GM19395 (cell line): ENCODE results near the gene IFT172.
"Not testable (repeated sequence)": the region's sequence is repeated elsewhere in the genome, so short reads cannot be mapped to it uniquely, and the experiment has no call there.

Experiments used
- ATAC-seq: cut with Tn5 transposase; IDR thresholded peaks from one replicate; pipeline ENCODE4 v1.9.1; 2021; ENCODE audit warnings: mild to moderate bottlenecking, moderate library complexity; ENCODE audit not compliant: unreplicated experiment

The IFT172 gene

GRCh38 chr2:27427863-27428212 lies 61.7 kb downstream of the IFT172 start:
- ATAC-seq: no peak

DNA sequence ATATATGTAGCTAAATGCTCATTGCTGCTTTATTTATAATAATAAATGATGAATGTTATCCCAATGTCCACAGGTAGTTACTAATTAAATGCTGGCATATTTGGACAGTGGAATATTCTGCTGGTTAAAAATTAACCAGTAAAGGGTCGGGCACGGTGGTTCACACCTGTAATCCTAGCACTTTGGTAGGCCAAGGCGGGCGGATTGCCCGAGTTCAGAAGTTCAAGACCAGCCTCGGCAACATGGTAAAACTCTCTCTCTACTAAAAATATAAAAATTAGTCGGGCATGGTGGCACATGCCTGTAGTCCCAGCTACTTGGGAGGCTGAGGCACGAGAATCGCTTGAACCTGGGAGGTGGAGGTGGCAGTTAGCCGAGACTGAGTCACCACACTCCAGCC lies 64.5 kb downstream of the IFT172 start:
- ATAC-seq: not testable (repeated sequence)

GRCh38 chr2:27422958-27423357 lies 66.6 kb downstream of the IFT172 start:
- no peak for ATAC-seq

DNA sequence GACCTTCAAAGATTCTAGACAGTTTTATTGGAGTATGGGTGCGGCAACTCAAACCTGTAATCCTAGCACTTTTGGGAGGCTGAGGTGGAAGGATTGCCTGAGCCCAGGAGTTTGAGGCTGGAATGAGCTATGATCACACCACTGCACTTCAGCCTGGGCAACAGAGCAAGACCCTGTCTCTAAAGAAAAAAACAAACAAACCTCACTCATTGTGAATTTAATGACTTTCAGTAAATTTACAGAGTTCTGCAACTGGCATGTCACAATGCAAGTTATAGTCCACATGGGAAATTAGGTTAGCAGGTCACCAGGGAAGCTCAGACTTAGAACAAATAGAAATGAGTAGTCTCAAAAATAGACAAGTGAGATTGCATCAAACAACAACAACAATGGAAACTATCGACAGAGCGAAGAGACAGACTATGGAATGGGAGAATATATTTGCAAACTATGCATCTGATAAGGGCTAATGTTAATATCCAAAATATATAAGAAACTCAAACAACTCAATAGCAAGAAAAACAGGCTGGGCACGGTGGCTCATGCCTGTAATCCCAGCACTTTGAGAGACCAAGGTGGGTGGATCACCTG lies 67.8 kb downstream of the IFT172 start:
- no peak for ATAC-seq

DNA sequence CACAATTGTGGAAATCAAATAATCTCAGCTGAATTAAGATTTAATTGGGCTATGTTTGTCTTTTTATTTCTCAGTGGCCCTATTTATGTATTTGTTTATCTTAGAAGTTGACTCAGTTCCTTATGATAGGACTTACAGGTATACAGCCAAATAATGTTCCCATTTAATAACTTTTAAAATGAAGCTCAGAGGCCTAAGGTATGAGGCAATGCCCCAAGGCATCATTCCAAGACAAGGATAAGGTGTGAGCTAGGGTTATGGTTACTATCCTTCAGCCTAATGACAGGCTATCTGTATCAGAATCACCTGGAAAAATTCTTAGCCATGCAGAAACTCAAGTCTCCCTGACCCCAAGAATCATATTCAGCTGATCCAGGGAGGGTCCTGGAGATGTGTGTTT lies 68.5 kb downstream of the IFT172 start:
- ATAC-seq: no peak

DNA sequence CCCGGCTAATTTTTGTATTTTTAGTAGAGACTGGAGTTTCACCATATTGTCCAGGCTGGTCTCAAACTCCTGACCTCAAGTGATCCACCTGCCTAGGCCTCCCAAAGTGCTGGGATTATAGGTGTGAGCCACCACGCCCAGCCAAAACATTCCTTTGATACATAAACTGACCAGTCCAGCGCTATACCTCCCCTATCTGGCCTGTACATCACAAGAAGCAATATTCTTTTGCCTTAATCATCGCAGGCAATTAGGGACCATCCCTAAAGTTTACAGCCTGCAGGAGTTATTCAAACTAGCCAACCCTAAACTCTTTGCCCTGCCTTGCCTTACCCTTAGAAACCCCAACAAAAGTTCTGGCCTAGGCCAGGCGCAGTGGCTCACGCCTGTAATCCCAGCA lies 73.4 kb downstream of the IFT172 start:
- ATAC-seq: no peak

- ATAC-seq: no peak
Observed at GRCh38 chr2:27412419-27413152, 77.0 kb downstream of the IFT172 start.

GRCh38 chr2:27409321-27410073 lies 80.0 kb downstream of the IFT172 start, which contains the start of gene PPM1G:
Gene PPM1G, minus strand, starts transcription at chr2:27409591. Its CDS starts 169 bp downstream, at chr2:27409422.
- ATAC-seq: peak; percentile 85

DNA sequence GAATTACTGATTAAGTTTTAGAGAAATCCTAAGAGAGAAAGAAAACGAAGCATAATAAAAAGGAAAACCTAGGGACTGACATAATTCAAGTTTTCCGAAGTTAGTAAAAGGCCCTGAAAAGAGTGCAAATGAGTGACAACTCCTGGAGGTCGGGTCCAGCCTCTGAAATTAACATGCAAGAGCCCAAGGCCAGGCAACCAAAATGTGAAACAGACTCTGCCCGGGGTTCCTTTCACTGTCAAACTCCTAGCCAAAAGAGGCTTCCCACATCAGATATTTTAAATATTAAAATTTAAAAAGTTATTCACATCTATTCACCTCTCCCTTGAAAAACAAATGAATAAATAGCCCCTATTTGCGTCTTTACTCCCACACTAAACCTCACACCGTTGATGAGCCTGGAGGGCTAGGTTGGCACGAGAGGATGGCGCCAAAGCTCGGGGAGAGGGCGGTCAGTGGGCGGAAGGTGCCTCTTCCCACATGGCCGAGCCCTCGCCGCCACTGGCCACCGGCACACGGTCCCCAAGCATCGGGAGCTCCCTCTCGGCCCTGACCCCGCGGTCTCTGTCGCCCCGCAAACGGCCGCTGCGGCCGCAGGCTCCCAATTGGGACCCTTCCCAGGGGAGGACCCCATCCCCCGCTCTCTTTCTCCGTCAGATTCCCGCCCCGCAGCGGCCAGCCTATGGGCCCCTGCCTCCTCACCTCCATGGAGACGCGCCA lies 80.8 kb downstream of the IFT172 start:
- peak; percentile 41 for ATAC-seq

DNA sequence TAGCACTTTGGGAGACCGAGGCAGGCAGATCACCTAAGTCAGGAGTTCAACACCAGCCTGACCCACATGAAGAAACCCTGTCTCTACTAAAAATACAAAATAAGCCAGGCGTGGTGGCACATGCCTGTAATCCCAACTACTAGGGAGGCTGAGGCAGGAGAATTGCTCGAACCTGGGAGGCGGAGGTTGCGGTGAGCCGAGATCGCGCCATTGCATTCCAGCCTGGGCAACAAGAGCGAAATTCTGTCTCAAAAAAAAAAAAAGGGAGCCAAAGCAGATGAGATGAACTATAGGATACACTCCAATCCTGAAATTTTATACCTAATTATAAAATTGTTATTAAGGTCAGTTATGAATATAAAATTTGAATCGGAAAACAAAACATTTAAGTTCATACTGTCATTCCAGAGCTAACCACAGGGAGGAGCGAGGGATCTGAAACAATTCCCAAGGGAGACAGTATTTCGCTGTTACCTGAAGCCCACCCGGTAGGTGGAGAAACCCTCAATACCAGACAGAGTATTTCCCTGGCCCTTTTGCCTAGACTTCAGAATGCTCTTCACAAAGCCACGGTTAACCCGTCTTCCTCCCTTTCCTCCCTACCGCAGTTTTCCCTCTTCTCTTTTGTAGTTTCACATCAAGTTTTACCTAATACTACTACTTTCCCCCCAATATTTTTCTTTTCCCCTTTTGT lies 81.6 kb downstream of the IFT172 start:
- no peak for ATAC-seq

DNA sequence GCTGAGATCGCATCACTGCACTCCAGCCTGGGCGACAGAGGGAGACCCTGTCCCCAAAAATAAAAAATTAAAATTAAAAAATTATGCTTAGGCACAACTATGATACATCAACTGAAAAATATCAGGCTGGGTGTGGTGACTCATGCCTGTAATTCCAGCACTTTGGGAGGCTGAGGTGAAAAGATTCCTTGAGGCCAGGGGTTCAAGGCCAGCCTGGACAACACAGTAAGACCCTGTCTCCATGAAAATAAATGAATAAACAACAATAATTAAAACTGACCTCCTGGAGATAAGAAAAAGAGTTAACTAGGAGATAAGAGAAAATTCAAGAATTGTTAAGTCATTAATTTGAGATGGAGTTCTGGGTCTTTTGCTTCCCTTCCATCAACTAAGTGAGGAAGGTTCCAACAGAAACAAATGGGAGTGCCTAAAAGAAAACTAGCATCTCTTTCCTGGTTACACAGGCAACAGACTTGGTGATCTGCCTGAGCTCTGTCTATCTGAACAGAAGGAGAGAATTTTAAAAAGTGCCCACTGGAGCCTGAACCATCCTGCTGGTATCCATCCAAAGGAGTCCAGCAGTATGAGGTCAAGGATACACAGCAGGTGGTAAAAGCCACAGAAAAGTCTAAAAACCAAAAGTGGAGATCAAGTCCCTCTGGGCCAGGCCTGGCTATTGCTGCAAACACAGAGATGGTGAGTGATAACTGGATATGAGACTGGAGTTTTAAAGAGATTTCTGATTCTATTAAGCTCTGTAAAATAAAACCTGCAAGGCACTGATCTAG lies 89.0 kb downstream of the IFT172 start:
- ATAC-seq: no peak

DNA sequence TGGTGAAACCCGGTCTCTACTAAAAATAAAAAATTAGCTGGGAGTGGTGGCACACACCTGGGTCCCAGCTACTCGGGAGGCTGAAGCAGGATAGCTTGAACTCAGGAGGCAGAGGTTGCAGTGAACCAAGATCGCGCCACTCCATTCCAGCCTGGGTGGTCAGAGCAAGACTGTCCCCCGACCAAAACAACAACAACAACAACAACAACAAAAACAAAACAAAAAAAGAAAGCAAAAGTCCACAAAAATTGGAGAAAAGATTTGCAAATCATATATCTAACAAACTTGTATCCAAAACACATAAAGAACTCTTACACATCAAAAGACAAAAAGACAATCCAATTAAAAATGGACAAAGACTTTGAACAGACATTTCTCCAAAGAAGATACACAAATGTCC lies 90.6 kb downstream of the IFT172 start:
- ATAC-seq: no peak
